Amygdala (tissue), 56 donors: ENCODE data around the gene EYA2.
A peak's percentile ranks its signal among the peaks of the same experiment; 100 is the strongest.

Experiments used
- DNase-seq, 56 donors: peaks; one replicate each; lab custom pipeline; 2025; lab: John Stamatoyannopoulos, UW

EYA2 gene

DNA sequence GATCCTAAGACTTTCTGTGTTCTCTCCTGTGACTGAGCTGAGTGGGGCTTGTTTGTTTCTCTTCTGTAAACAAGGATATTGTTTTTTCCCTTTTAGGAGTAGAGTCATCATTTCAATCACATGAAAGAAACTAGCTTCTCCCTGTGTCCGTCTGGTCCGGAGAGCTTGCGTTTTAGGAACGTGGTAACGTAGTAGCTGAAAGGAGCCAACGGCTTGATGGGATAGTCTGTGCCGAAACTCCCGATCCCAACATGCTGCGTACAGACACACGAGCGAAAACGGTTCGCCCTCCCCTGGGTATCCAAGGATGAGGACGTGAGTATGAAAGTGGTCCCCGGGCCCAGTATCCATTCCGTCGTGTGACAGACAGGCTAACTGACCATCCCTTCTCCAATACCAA is 315.3 kb downstream of the EYA2 start:
- DNase-seq, result no peak

DNA sequence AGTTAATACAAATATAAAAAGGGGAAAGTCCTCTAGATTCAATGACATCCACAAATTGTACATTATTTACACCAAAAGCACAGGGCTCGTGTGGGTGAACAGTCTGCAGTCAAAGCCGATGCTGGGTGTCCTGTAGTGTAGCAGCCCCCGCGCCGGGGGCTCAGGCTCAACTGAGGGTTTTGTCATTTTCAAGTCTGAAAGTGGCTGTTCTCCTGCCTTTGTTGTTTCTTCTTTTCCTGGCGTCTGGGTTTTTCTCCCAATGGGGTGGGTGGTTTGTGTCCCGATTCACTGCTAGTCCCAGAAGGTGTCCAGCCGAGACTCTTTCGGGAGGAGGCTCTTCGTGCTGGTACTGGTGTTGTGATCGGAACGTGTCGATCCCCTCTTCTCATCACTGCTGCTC is 315.8 kb downstream of the EYA2 start:
- DNase-seq, result no peak

DNA sequence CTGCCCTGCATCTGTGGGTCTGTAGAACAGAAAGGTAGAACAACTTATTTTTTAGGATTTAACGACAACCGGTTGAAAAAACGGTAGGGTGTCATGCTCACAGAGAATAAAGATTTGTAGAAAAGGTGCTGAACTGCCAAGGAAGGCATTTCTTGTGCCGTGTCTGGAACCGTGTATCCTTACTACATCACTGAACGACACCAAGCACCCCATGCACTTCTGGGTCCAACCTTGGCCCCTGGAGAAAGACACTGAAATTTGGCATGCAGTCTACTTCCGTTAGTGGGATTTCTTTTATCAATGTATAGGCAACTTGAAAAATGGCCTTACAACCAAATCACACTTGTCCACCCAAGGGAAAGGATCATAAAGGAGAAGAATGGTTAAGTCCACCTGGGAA is 316.4 kb downstream of the EYA2 start:
- no peak for DNase-seq

DNA sequence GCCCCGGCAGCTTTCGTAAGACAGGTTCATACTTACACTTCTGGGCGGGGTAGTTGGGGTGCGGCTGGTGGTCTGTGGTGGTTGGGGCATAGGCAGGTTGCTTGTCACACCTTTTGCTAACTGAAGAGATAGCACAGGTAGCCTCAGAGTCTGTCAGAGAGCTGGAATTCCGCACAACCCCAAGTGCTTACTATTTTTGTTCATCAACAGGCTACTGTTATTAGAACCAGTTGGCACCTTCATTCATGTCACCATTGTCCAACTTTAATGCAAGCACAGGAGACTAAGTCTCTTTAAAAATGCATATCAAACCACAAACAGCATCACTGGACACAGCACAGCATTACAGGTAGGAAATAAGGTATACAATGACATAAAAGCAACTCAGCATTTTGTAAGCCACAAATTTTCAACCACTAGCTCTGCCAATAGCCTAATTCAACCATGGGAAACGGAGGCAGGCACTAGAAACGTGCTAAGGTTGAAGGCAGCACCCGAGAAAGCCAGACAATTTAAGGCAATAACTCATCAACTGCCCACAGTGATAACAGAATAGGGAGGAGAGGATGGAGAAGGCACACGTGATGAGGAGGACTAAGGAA is 318.1 kb downstream of the EYA2 start:
- no peak for DNase-seq

DNA sequence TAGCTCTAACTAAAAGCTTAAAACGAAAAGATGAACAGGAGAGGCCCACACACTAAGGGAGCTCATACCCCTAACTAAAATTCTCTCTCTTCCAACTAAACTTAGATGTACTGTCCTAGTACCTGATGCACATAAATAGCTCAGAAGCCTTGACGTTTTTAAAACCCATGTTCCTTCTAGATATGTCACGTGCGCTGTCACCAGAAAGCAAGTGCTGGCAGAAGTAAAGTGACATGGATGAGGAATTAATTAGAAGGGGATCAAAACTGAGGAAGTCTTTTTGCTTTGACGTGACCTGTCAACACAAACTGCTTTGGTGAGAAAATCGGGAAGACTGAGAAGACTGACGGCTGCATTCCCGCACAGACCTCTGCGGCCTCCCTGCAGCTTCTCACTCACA is 319.3 kb downstream of the EYA2 start:
- DNase-seq, result no peak

DNA sequence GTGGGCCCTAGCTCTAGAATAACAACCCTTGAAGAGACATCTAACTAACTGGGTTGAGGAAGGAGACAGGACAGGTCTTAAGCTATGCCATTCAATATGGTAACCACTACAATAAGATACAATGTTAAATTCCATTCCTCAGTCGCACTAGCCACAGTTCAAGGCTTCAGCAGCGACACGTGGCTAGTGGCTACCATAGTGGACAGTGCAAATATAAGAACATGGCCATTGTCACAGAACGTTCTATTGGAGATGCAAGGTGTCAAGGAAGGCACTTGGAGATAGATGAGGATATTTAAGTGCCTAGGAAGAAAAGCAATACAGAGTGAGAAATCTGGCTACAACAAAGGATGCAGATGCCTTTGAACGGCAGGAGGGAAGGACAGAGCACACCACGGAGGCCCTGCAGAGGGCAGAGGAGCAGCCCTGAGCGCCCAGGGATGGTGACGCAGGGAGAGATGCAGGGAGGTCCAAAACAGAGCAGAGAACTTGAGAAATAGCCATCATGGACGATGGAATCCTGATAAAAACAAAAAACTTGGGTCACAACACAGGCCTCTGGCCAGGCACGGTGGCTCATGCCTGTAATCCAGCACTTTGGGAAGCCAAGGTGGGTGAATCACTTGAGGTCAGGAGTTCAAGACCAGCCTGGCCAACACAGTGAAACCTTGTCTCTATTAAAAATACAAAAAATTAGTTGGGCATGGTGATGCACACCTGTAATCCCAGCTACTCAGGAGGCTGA is 321.2 kb downstream of the EYA2 start:
- DNase-seq, result no peak

DNA sequence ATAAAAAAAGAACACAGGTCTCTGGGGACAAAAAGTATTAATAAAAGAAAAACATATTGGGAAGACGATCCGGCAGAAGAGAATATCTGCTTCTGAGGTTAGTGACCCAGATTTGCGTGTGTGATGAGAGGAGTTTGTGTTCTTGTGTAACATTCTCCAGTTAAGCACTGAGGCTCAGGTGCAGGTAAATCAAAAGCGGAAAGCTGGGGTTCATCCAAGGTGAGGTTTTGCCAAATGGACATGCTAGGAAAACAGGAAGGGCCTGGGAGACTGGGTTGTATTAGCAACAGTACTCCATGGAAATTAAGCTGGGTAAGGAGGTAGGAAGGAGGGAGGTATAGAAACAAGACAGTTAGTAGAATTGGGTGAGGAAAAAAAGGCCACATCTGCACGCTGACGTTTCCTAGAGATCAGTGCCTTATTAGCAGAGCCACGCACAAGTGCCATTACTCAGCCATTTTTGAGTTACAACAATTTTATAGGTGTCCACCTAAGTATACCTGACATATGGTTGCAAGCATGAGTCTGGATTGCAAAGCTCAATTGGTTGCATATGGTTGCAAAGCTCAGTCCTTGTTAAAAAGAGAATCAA is 322.3 kb downstream of the EYA2 start:
- no peak for DNase-seq

DNA sequence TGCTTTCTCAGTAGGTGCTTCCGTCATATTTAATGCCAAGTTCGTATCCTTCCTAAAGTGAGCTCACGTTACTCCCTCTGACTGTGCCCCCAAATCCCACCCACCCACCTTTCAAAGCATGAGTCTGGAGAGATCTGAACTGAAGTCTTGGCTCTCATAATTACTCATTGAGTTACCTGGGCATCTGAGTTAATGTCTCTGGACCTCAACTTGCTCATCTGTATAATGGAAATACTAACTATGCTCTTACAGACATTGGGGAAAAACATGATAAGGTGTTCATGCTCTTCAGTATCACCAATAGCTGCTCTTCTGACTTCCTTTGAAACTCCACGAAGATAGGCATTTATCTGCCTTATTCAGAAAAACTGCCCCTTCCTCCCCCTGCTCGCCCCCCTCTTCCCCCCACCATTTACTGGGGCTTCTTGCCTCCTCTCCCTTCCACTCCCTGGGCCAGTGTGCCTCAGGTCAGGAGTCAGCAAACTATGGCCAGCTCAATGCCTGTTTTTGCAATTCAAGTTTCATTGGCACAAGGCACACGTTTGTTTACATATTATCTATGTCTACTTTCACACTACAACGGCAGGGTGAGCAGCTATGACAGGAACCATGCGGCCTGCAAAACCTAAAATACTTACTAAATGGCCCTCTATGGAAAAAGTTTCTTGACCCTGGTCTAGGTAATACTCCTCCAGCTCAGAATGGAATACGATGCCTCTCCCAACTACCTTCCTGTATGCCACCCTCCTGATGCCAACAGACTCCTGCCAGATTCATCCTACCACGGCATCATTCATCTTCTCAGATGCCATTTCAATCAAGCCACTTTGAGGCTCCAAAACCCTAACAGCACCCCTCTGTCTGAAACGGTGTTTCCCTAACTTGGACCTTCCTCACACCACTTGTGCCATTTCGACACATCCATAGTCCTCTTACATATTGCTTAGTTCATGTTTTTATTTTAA is 323.1 kb downstream of the EYA2 start:
- no peak for DNase-seq

DNA sequence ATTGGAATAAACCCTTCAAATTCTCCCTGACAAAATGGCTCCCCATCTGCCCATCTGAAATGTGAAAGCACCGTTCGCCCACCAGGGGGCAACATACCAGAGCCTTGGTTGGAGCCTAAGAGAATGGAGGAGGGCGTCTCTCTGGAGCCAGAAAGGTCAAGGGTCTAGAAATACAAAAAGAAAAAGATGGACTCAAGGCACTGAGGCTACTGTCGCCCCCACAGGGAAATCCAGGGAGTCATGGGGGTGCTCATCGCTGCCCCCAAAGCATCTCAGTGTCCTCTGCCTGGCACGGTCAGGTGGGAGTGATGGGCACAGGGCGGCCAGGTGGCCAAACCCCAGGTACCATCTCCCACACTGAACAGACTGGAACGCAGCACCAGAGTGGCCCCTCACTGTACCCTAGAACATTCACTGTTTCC is 325.5 kb downstream of the EYA2 start:
- DNase-seq, result peak in 2 of 56 donors; percentile 17 to 26

DNA sequence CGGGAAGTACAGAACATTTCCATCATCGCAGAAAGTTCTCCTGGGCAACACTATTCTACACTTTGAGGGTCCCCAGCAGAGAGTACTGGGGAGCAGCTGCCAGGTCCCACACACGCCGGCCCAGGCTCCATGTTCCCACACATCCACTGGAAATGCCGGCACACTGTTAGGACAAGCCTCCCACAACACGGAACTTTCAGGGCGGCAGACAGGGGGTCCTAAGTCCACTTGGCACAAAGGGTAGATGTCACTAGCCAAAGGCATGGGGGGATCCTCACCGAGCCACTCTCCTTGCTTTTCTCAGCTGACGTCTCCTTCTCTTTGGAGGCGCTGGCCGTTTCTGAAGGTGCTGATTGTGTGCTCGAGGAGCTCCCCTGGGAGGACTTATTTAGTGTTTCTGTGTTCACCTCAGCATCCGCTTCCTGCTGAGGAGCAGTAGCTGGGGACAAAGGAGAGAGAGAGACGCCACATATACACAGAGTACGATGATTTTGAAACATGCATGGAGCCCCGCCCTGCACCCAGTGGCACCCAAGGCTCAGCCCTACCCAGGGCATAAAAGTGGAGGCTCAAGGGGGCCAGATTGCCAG is 326.5 kb downstream of the EYA2 start:
- no peak for DNase-seq

DNA sequence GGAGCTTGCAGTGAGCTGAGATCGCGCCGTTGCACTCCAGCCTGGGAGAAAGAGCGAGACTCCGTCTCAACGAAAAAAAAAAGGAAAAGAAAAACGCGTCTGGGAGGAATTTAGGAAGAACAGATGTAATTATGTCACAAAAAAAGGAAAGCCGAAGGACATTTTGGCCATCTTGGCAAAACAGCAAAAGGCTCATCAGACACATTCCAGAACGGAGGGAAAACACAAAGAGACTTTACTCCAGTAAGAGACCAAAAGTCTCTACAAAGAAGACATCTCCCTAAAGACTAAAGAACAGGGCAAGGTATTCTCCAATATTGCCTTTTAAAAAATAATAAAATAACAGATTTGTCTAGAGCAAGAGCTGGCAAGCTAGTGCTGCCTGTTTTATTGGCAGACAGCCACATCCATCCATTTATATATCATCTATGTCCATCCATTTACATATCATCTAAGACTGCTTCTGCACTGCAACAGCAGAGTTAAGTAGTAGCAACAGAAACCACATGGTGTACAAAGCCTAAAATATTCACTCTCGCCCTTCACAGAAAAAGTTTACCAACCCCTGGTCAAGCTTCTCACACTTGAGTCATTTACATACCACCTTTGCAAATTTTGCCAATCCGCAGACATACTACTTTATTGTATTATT is 328.0 kb downstream of the EYA2 start:
- DNase-seq, result no peak

DNA sequence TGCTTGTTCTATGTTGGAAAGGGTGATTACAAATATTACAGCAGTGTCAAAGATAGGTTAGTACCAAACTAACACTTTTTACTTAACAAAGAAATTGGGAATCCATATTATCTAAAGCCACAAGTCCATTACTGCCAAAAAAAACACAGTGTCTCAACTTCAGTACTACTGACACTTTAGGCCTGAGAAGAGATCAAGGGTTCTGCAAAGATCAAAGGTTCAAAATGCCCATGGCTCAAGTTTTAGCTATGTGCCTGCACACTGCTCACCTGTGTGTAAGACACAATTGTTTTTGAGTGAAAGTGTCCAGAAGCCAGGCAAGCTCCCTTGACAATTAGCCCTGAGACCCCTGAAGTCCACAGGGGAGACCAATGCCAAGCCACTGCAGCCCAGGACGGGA is 329.3 kb downstream of the EYA2 start:
- no peak for DNase-seq

DNA sequence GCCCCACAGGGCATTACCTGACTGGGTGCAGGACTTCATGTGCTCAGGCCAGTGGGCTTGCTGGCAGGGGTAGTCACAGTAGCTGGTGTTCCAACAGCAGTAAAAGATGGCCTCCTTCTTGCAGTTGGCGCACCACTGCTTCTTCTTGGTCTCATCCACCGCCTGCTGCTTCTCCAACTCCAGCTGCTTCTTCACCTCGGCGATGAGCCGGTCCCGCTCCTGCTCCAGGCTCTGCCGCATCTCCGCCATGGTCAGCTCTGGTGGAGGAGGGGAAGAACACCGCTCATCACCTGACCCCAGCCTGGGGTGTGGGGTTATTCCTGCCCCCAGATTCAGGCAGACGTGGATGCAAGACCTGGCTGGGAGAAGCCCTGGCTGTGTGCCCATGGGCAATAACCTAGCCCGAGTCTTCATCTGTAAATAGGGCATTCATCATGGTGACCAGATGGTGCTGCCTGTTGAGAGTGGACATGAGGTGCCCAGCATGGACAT is 329.7 kb downstream of the EYA2 start:
- DNase-seq, result no peak

DNA sequence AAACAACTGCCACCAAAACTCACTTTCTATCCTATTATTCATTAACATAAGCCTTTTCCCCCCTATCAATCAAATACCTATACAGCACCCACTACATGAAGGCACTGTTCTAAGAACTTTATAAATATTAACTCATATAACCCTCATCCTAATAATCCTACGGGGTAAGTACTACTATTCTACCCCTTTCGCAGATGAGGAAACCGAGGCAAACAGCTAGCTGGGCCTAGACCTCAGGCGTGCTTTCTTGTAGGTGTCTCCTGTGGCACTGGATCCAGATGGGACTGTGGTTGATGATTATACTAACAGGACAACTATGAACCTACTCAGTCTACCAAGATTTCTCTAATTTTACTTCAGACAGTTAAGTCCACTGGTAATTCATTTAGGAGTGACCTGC is 330.2 kb downstream of the EYA2 start:
- DNase-seq, result no peak

DNA sequence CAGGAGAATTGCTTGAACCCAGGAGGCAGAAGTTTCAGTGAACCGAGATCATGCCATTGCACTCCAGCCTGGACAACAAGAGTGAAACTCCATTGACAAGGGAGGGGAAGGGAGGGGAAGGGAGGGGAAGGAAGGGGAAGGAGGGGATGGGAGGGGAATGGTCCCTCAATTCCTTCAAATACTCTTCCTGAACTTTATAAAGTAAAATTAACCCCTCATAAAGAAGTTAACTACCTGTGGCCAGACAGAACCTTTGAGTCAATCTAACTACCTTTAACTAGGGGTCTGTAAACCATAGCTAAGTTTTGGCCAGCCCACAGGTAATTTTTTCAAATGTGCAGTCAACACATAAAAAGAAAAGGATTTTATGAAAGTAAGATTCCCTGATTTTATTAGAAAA is 330.8 kb downstream of the EYA2 start:
- DNase-seq, result no peak

DNA sequence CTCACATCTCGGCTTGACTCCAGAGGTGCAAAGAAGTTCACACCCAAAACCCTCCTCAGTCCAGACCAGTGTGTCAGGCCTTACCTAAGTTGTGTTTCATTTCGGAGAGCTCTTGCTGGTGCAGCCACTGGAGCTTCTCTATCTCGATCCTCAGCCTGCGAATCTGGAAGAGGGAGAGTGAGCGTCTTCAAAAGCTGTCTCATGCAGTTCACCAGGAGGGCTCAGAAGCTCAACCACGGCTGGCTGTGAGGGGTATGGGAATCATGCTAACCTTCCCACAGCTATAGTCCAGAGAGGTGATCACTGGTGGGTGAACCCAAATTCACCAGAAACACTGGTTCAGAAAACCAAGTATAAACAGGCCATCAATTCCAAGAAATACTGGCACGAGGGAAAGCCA is 332.5 kb downstream of the EYA2 start:
- no peak for DNase-seq

DNA sequence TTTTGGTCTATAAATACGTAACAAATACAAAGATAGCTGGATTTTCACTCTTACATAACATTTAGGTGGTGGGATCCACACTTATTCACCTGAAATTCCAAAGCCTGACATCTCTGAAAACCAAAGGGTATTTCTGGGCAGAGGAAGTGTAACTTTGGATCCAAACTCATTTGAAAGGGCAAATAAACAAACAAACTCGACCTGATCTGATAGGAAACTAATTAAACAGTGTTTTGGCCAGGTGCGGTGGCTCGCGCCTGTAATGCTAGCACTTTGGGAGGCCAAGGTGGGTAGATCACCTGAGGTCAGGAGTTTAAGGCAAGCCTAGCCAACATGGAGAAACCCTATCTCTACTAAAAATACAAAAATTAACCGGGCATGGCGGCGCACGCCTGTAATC is 332.9 kb downstream of the EYA2 start:
- no peak for DNase-seq

DNA sequence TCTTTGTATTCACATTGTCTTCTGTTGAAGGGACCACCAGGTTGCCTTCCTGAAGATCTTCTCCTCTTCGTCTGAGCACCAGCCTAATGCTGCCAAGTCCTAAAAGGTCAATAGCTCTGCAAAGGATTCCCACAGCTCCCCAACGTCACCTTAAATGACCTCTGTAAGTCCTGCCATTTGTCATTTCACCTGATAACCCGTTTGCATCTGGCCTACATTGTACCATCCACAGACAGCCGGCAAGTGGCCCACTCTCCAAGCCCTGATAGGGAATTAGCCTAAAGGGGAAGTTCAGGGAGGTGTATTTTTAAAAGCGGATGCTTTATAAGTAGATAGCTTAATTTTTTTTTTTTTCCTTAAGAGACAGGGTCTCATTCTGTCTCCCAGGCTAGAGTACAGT is 334.0 kb downstream of the EYA2 start:
- DNase-seq, result no peak

DNA sequence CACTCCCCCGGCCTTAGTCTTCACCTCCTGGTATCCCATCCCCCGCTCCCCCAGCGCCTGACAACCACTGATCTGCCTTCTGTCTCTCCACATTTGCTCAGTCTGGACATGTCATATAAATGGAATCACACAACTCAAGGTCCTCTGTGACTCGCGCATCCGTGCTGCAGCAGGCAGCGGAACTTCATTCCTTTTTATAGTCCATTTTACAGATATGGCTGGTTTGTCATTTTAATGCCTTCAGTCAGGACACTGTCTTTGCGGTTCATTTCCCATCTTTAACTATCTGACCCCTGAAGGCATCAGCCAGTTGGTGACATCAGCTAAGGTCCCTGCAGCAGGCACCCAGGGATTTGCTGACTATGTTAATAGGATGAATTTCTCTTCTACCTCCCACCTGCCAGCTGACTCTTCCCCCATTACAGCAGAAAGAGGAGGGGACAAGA is 336.2 kb downstream of the EYA2 start:
- DNase-seq, result no peak
